GM12874 (cell line): ENCODE measurements around the gene ABCC3.

Experiments
- TF ChIP-seq, protein P1 (sequence below): IDR thresholded peaks from 2 replicates; pipeline ENCODE4 v1.5.1; 2011; ENCODE audit warnings: low read depth, mild to moderate bottlenecking, control low read depth, low read length, moderate library complexity; ENCODE audit not compliant: insufficient read depth

The ABCC3 gene

DNA sequence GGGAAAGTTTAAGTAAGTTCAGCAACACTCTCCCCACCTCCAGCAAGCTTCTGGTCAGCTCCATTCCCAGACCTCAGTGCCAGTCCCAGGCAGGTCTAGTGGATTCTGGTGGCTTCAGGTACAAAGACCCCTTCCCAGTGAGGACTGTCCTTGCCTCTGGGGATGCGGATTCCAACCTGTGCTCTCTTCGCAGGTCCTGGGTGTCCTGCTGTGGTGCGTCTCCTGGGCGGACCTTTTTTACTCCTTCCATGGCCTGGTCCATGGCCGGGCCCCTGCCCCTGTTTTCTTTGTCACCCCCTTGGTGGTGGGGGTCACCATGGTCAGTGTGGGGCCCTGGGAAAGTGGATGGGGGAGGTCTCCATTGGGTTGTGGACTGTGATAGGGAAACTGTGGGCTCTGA lies 21.8 kb downstream of the ABCC3 start:
- TF ChIP-seq, protein P1, sequence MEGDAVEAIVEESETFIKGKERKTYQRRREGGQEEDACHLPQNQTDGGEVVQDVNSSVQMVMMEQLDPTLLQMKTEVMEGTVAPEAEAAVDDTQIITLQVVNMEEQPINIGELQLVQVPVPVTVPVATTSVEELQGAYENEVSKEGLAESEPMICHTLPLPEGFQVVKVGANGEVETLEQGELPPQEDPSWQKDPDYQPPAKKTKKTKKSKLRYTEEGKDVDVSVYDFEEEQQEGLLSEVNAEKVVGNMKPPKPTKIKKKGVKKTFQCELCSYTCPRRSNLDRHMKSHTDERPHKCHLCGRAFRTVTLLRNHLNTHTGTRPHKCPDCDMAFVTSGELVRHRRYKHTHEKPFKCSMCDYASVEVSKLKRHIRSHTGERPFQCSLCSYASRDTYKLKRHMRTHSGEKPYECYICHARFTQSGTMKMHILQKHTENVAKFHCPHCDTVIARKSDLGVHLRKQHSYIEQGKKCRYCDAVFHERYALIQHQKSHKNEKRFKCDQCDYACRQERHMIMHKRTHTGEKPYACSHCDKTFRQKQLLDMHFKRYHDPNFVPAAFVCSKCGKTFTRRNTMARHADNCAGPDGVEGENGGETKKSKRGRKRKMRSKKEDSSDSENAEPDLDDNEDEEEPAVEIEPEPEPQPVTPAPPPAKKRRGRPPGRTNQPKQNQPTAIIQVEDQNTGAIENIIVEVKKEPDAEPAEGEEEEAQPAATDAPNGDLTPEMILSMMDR: no peak

DNA sequence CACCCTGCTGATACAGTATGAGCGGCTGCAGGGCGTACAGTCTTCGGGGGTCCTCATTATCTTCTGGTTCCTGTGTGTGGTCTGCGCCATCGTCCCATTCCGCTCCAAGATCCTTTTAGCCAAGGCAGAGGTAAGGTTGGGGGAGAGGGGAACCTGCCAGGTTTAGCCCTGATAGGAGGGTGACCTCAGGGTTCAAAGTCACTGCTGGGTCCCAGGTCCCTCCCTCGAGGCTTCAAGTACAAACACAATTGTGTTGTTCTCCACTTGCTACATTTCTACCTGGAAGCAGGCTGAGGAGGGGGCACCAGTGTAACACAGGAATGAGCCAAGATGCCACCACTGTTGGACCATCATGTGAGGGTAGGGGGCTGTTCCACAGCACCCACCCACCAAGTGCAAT lies 22.4 kb downstream of the ABCC3 start:
- TF ChIP-seq, protein P1: no peak

- TF ChIP-seq, protein P1: no peak
These were observed 22.9 kb downstream of the ABCC3 start for GRCh38 chr17:50657627-50658026.

- TF ChIP-seq, protein P1: no peak
These were observed 23.9 kb downstream of the ABCC3 start for GRCh38 chr17:50658616-50659015.

- TF ChIP-seq, protein P1: no peak
These were observed 24.5 kb downstream of the ABCC3 start for GRCh38 chr17:50659179-50659578.

GRCh38 chr17:50660042-50660886 lies 25.6 kb downstream of the ABCC3 start:
- TF ChIP-seq, protein P1: no peak

GRCh38 chr17:50660887-50661345 lies 26.2 kb downstream of the ABCC3 start:
- TF ChIP-seq, protein P1: no peak
